RCC 7860 (cell line): ENCODE data around the gene KRTAP1-3.
"Not testable (repeated sequence)": the region's sequence is repeated elsewhere in the genome, so short reads cannot be mapped to it uniquely, and the experiment has no call there.

Source experiments
- DNase-seq: peaks from one replicate; pipeline ENCODE4 v3.0.0-alpha.2; 2015; ENCODE audit warnings: low spot score
- FAIRE-seq: peaks from 2 replicates; lab custom pipeline; 2012; peaks lifted over from hg19 to GRCh38; lab: Jason Lieb, UNC

KRTAP1-3 gene

GRCh38 chr17:41034346-41034935 lies at the start of gene KRTAP1-3:
Gene KRTAP1-3, minus strand, starts transcription at chr17:41034874. Its CDS starts 53 bp downstream, at chr17:41034821.
- not testable (repeated sequence) for DNase-seq

GRCh38 chr17:41084100-41084856 lies 49.6 kb upstream of the KRTAP1-3 start, which contains the start of gene KRTAP4-7:
Gene KRTAP4-7, plus strand, starts transcription at chr17:41084150. Its CDS starts 57 bp downstream, at chr17:41084207.
- FAIRE-seq, DNase-seq: not testable (repeated sequence)

More at GRCh38 chr17:41034346-41034935, at the start of gene KRTAP1-3:
- FAIRE-seq = not testable (repeated sequence)

GRCh38 chr17:41083427-41083826 lies 48.8 kb upstream of the KRTAP1-3 start:
- DNase-seq = peak; percentile 62
- peak; percentile 95 for FAIRE-seq

GRCh38 chr17:41082626-41083025 lies 48.0 kb upstream of the KRTAP1-3 start:
- DNase-seq = peak; percentile 53
- FAIRE-seq = no peak

GRCh38 chr17:41076788-41077187 lies 42.1 kb upstream of the KRTAP1-3 start:
- no peak for FAIRE-seq
- DNase-seq = no peak

- DNase-seq = no peak
- FAIRE-seq = no peak
Measured at GRCh38 chr17:41073676-41074075, 39.0 kb upstream of the KRTAP1-3 start.

GRCh38 chr17:41071606-41072360 lies 37.1 kb upstream of the KRTAP1-3 start:
- DNase-seq (no peak), FAIRE-seq (no peak)

GRCh38 chr17:41069031-41069430 lies 34.4 kb upstream of the KRTAP1-3 start:
- no peak for FAIRE-seq
- no peak for DNase-seq

GRCh38 chr17:41067281-41067680 lies 32.6 kb upstream of the KRTAP1-3 start:
- FAIRE-seq = no peak
- no peak for DNase-seq

- FAIRE-seq (peak; percentile 99), DNase-seq (peak; percentile 99)
Measured at GRCh38 chr17:41065829-41066624, 31.4 kb upstream of the KRTAP1-3 start, which contains the start of gene KRTAP2-4. Gene KRTAP2-4, minus strand, starts transcription at chr17:41065879. Its CDS starts 34 bp downstream, at chr17:41065845.

- not testable (repeated sequence) for FAIRE-seq
Measured at GRCh38 chr17:41065016-41065689, 30.5 kb upstream of the KRTAP1-3 start.

GRCh38 chr17:41064301-41064700 lies 29.6 kb upstream of the KRTAP1-3 start:
- DNase-seq = no peak
- FAIRE-seq = no peak

More at GRCh38 chr17:41065016-41065689, 30.5 kb upstream of the KRTAP1-3 start:
- not testable (repeated sequence) for DNase-seq

- FAIRE-seq (no peak), DNase-seq (no peak)
Measured at GRCh38 chr17:41063449-41063848, 28.8 kb upstream of the KRTAP1-3 start.

GRCh38 chr17:41061964-41062363 lies 27.3 kb upstream of the KRTAP1-3 start:
- DNase-seq = peak; percentile 94
- FAIRE-seq = peak; percentile 95

- peak; percentile 98 for FAIRE-seq
- DNase-seq = peak; percentile 97
Measured at GRCh38 chr17:41060052-41060604, 25.5 kb upstream of the KRTAP1-3 start, which contains the start of gene KRTAP2-3. Gene KRTAP2-3, minus strand, starts transcription at chr17:41060114. Its CDS starts 64 bp downstream, at chr17:41060050.

GRCh38 chr17:41059276-41060051 lies 24.8 kb upstream of the KRTAP1-3 start:
- peak; percentile 33 for FAIRE-seq
- peak; percentile 37 for DNase-seq

- FAIRE-seq (no peak), DNase-seq (no peak)
Measured at GRCh38 chr17:41058741-41059140, 24.1 kb upstream of the KRTAP1-3 start.

- FAIRE-seq (no peak), DNase-seq (no peak)
Measured at GRCh38 chr17:41057547-41057946, 22.9 kb upstream of the KRTAP1-3 start.
